ENCODE data around the gene CBFA2T3. TPM values are rescaled to one million over a fixed set of nuclear protein-coding genes. Genes with fewer than 3 reads are reported as not detected.

The CBFA2T3 gene
- total and polyA plus RNA-seq, 2 of the 8 experiments (the other 6 are each of a cell fraction or from before 2014, with no cell fraction given), result 0.51 to 1.3 TPM

DNA sequence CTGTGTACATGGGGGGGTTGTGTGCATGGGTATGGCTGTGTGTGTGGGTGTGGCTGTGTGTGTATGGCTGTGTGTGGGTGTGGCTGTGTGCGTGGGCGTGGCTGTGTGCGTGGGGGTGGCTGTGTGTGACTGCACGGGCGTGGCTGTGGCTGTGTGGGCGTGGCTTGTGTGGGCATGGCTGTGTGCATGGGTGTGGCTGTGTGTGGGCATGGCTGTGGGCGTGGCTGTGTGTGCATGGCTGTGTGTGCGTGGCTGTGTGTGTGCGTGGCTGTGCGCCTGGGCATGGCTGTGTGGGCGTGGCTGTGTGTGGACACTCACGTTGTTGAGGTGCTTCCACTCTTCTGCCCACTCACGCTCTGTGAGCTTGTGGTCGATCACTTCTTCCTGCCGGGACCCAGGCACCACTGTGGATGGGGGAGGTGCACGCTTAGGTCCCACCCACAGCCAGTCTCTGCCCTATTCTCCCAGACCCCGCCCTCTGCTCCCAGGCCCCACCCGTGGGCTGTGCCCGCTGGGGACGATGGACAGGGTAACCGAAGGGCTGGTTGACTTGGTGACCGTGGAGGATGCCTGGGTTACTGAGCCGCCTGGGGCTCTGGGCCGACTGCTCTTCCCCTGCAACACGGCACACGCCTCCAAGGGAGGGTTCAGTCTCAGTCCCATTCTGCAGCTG lies 94.5 kb downstream of the CBFA2T3 start:
- H4K5ac ChIP-seq (ENCODE audit: insufficient read length, low read depth, low read length), result no peak overlapping the region
- ChIA-PET POLR2A (ENCODE audit: partially characterized antibody) (interaction anchor here (1.1 kb wide), 1 partner anchor 21 kb away, joined by 5 read pairs; no protein-coding TSS in a partner anchor), CTCF (ENCODE audit: partially characterized antibody) (no interaction called here)
- H3K4me3 ChIP-seq (ENCODE audit: extremely low read depth in 1 of 4, insufficient read depth in 2 of 4, low read depth in 3 of 4, low read length in 4 of 4), result no peak overlapping the region
- no peak overlapping the region for H3K4me2 ChIP-seq (ENCODE audit: insufficient read depth in 1 of 2, low read depth in 2 of 2, low read length in 2 of 2)
- H2AFZ ChIP-seq (ENCODE audit: low read length), result no peak overlapping the region
- H3K9ac ChIP-seq (replicated peaks in 1 of 4; ENCODE audit: extremely low read depth in 1 of 4, low read depth in 3 of 4, low read length in 3 of 4), result no peak overlapping the region
- peak overlapping the region; percentile 83; the same call in 1 of the 2 replicates for H2AK5ac ChIP-seq (ENCODE audit: low read depth, low read length)
- no peak overlapping the region for H3K18ac ChIP-seq (ENCODE audit: extremely low read depth, low read length)
- H2BK15ac ChIP-seq (ENCODE audit: low read length), result no peak overlapping the region; the same call in 1 of the 2 replicates
- peak overlapping the region; percentile 8 for H4K8ac ChIP-seq (ENCODE audit: extremely low read depth, insufficient read depth, low read length)
- peaks cover 0 to 7% (median 1%) of the 10 kb centered on the region in 4 experiments; a peak in 2 of 7 replicates for H3K27me3 ChIP-seq (replicated peaks in 1 of 4; ENCODE audit: control insufficient read depth in 3 of 4, extremely low read depth in 1 of 4, insufficient read depth in 3 of 4, low read length in 3 of 4)
- H4K91ac ChIP-seq (replicated peaks; ENCODE audit: insufficient read length, low read length), result peak overlapping the region; percentile 85
- H3K14ac ChIP-seq (ENCODE audit: insufficient read length), result no peak overlapping the region
- no peak overlapping the region for H3K56ac ChIP-seq (replicated peaks; ENCODE audit: insufficient read length, low read depth, low read length)
- H2BK12ac ChIP-seq (ENCODE audit: low read depth, low read length), result peak overlapping the region; percentile 92; the same call in 1 of the 2 replicates
- no peaks in the 10 kb centered on the region; the same call in 1 of the 2 replicates for H3K79me1 ChIP-seq (ENCODE audit: low read depth, low read length)
- no peak overlapping the region for H2BK20ac ChIP-seq (ENCODE audit: low read length)
- peaks cover 0 to 9% (median 4%) of the 10 kb centered on the region in 4 experiments; a peak in 4 of 7 replicates for H3K4me1 ChIP-seq (replicated peaks in 1 of 4; ENCODE audit: control insufficient read depth in 3 of 4, insufficient read depth in 4 of 4, low read length in 3 of 4)
- H3K23me2 ChIP-seq (ENCODE audit: low read depth, low read length), result no peaks in the 10 kb centered on the region; the same call in 1 of the 2 replicates
- no peak for DNase-seq (ENCODE audit: low read depth in 1 of 2, low spot score in 2 of 2)
- H3K36me3 ChIP-seq (ENCODE audit: control insufficient read depth in 2 of 4, insufficient read depth in 4 of 4, low read length in 3 of 4), result no peaks in the 10 kb centered on the region
- no peaks in the 10 kb centered on the region for H3K79me2 ChIP-seq (ENCODE audit: control insufficient read depth in 1 of 2, insufficient read depth in 2 of 2, low read length in 2 of 2)
- peaks cover 0 to 4% of the 10 kb centered on the region in 2 experiments for H4K20me1 ChIP-seq (replicated peaks in 1 of 2; ENCODE audit: control insufficient read depth in 1 of 2, insufficient read depth in 2 of 2, low read length in 2 of 2)
- H3K4ac ChIP-seq (replicated peaks; ENCODE audit: insufficient read length, low read depth, low read length), result no peak overlapping the region
- FAIRE-seq, result no peak
- H3K27ac ChIP-seq (ENCODE audit: low read depth, low read length), result no peak overlapping the region
- no peak overlapping the region for H3K23ac ChIP-seq (ENCODE audit: insufficient read length)
- H2BK120ac ChIP-seq (replicated peaks; ENCODE audit: low read depth, low read length), result no peak overlapping the region
- H2BK5ac ChIP-seq (ENCODE audit: low read depth, low read length), result no peak overlapping the region
- no peaks in the 10 kb centered on the region for H3K9me3 ChIP-seq (ENCODE audit: insufficient read depth in 2 of 2, low read depth in 1 of 2, low read length in 1 of 2)
- TF ChIP-seq EGR1 (IDR thresholded peaks at IDR 0.05; ENCODE audit: borderline replicate concordance, low read depth, low read length) (peak; percentile 68; the same call in 1 of the 2 replicates), PHF8 (conservative IDR thresholded peaks at IDR 0.05; ENCODE audit: low read depth, low read length) (no peak)
- WGBS, 2 experiments (ENCODE audit: extremely low coverage in 1 of 2, insufficient coverage in 1 of 2, insufficient read length in 1 of 2, insufficient replicate concordance in 2 of 2, low coverage in 1 of 2, low lambda C conversion rate in 2 of 2, missing lambda C conversion rate in 1 of 2), result 94% methylated on average over 24 of the region's 26 CpGs; no CpG with 5 or more reads in 1 of the 2 experiments
